ENCODE results near the gene GRIP2. TPM values are rescaled to one million over a fixed set of nuclear protein-coding genes. Genes with fewer than 3 reads are reported as not detected.

GRIP2 gene
- total RNA-seq, 1 experiment from 2014 or later, result 4.0 TPM

GRCh38 chr3:14471016-14471415, 69.1 kb downstream of the GRIP2 start:
- Histone ChIP-seq H3K4me1 (replicated peaks) (peaks cover 41% of the 10 kb centered on the region), H3K27ac (peak overlapping the region; percentile 91), H3K27me3 (replicated peaks) (no peaks in the 10 kb centered on the region), H3K36me3 (peaks cover 86% of the 10 kb centered on the region), H3K4me3 (no peak overlapping the region), H3K9me3 (replicated peaks) (no peaks in the 10 kb centered on the region)
- no peak for DNase-seq (ENCODE audit: low read depth in 1 of 2, low spot score in 2 of 2)

DNA sequence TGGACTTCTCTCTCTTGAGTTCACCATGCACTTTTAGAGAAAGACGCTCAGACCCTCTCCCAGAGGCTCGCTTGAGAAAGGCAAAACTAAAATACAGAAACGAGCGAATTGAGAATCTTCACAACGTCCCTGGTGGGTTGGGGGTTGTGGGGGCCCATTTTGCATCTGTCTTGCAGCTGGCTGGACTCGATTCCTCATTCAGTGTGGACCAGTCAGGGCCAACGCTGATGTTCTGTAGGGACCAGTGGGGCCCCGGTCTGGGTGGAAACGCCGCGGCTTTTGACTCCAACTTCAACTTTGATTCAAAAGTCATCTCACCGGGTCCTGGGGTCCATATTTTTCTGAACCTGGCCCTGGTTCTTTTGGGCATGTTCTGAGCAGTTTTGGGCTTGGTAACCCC, 69.7 kb downstream of the GRIP2 start:
- no peak for DNase-seq (ENCODE audit: low read depth in 1 of 2, low spot score in 2 of 2)
- Histone ChIP-seq H3K36me3 (peaks cover 84% of the 10 kb centered on the region), H3K4me3 (no peak overlapping the region), H3K27ac (no peak overlapping the region), H3K27me3 (replicated peaks) (no peaks in the 10 kb centered on the region), H3K9me3 (replicated peaks) (no peaks in the 10 kb centered on the region), H3K4me1 (replicated peaks) (peaks cover 41% of the 10 kb centered on the region)

- H3K9me3 ChIP-seq (replicated peaks), result no peaks in the 10 kb centered on the region
- H3K4me1 ChIP-seq (replicated peaks), result peaks cover 34% of the 10 kb centered on the region
- DNase-seq (ENCODE audit: low read depth in 1 of 2, low spot score in 2 of 2), result no peak
- H3K27ac ChIP-seq, result no peak overlapping the region
- H3K27me3 ChIP-seq (replicated peaks), result no peaks in the 10 kb centered on the region
- no peak overlapping the region for H3K4me3 ChIP-seq
- H3K36me3 ChIP-seq, result peaks cover 84% of the 10 kb centered on the region
Observed at GRCh38 chr3:14468621-14468981, 71.5 kb downstream of the GRIP2 start.

DNA sequence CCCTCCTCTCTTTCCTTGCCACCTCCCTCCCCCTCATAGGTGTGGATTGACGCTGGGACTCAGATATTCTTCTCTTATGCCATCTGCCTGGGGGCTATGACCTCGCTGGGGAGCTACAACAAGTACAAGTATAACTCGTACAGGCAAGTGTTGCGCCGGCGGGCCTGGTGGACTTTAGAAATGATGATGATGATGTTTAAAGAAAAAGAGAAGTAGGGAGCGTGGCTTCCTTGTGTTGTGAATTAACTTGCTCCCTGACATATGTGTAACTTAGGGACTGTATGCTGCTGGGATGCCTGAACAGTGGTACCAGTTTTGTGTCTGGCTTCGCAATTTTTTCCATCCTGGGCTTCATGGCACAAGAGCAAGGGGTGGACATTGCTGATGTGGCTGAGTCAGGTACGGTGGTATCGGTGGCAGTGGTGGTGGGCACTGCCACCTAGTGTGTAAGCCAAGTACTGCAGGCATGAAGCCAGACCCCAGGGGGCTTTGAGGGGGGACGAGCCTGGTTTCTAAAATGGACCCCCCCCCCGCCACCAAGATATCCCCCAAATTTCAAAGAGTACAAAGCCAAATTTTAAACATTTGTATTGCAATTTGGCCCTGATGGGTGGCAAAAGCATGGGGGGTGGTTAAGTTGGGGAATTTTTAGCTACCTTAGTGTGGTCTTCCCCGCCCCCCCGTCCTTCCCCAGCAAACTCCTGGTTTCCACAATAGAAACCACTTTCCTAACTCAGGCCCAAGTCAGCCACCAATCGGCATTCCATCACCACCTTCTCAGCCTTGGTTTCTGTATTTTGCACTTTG, 72.1 kb downstream of the GRIP2 start:
- peak in 1 of 2 experiments; percentile 31 for DNase-seq (ENCODE audit: low read depth in 1 of 2, low spot score in 2 of 2)
- H3K27ac ChIP-seq, result no peak overlapping the region
- H3K36me3 ChIP-seq, result peaks cover 85% of the 10 kb centered on the region
- H3K4me1 ChIP-seq (replicated peaks), result peaks cover 28% of the 10 kb centered on the region
- H3K9me3 ChIP-seq (replicated peaks), result no peaks in the 10 kb centered on the region
- no peaks in the 10 kb centered on the region for H3K27me3 ChIP-seq (replicated peaks)
- H3K4me3 ChIP-seq, result no peak overlapping the region

DNA sequence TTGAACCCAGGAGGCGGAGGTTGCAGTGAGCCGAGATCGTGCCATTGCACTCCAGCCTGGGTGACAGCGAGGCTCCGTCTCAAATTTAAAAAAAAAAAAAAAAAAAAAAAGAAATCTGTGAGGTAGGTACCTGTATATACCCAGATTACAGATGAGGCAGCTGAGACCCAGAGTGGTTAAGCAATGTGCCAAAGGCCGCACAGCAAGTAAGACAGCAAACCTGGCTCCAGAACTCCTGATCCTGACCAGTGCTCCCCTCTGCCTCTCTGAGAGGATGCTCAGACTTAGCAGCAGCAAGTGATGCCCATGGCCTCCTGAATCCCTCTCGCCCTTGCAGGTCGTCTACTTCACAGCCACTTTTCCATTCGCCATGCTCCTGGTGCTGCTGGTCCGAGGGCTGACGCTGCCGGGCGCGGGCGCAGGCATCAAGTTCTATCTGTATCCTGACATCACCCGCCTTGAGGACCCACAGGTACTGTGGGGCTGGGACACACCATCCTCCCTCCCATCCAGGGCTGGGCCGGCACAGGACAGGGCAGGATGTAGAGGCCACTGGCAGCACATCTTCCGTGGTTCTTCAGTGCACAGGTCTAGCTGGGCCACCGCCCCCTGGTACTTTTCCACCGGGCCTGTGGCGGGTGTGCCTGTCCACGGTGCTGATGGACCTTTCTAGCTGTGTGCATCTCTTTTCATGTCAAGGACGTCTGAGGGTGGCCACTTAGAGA, 73.8 kb downstream of the GRIP2 start:
- Histone ChIP-seq H3K9me3 (replicated peaks) (no peaks in the 10 kb centered on the region), H3K27me3 (replicated peaks) (no peaks in the 10 kb centered on the region), H3K36me3 (peaks cover 92% of the 10 kb centered on the region), H3K27ac (no peak overlapping the region), H3K4me3 (no peak overlapping the region), H3K4me1 (replicated peaks) (peaks cover 18% of the 10 kb centered on the region)
- no peak for DNase-seq (ENCODE audit: low read depth in 1 of 2, low spot score in 2 of 2)

- DNase-seq (ENCODE audit: low read depth in 1 of 2, low spot score in 2 of 2), result no peak
- peaks cover 97% of the 10 kb centered on the region for H3K36me3 ChIP-seq
- H3K27ac ChIP-seq, result no peak overlapping the region
- H3K4me3 ChIP-seq, result no peak overlapping the region
- no peaks in the 10 kb centered on the region for H3K27me3 ChIP-seq (replicated peaks)
- H3K9me3 ChIP-seq (replicated peaks), result no peaks in the 10 kb centered on the region
- H3K4me1 ChIP-seq (replicated peaks), result peaks cover 18% of the 10 kb centered on the region
Observed at GRCh38 chr3:14465425-14465824, 74.7 kb downstream of the GRIP2 start.

- H3K9me3 ChIP-seq (replicated peaks), result no peaks in the 10 kb centered on the region
- peaks cover 97% of the 10 kb centered on the region for H3K36me3 ChIP-seq
- no peak for DNase-seq (ENCODE audit: low read depth in 1 of 2, low spot score in 2 of 2)
- no peak overlapping the region for H3K4me3 ChIP-seq
- H3K27me3 ChIP-seq (replicated peaks), result no peaks in the 10 kb centered on the region
- no peak overlapping the region for H3K27ac ChIP-seq
- H3K4me1 ChIP-seq (replicated peaks), result peaks cover 23% of the 10 kb centered on the region
Observed at GRCh38 chr3:14464521-14464920, 75.6 kb downstream of the GRIP2 start.

DNA sequence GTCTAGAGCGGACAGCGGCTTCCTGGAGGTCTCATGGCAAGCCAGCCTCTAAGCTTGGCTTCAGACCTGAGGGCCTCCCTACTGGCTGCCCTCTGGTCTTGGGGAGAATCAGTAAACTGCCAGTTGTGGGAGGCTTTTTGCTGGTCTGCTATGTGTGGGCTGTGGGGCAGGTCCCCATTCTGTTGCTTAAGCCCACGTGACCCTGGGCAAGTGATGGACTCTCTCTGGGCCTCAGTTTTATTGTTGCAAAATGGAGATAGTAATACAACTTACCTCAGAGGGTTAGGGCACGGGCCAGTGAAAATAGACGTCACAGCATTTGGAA, 76.0 kb downstream of the GRIP2 start:
- Histone ChIP-seq H3K4me1 (replicated peaks) (peaks cover 27% of the 10 kb centered on the region), H3K36me3 (peaks cover 94% of the 10 kb centered on the region), H3K9me3 (replicated peaks) (no peaks in the 10 kb centered on the region), H3K4me3 (no peak overlapping the region), H3K27me3 (replicated peaks) (no peaks in the 10 kb centered on the region), H3K27ac (no peak overlapping the region)
- no peak for DNase-seq (ENCODE audit: low read depth in 1 of 2, low spot score in 2 of 2)

- H3K4me3 ChIP-seq, result no peak overlapping the region
- no peak for DNase-seq (ENCODE audit: low read depth in 1 of 2, low spot score in 2 of 2)
- H3K27me3 ChIP-seq (replicated peaks), result no peaks in the 10 kb centered on the region
- H3K9me3 ChIP-seq (replicated peaks), result no peaks in the 10 kb centered on the region
- peaks cover 92% of the 10 kb centered on the region for H3K36me3 ChIP-seq
- H3K27ac ChIP-seq, result no peak overlapping the region
- H3K4me1 ChIP-seq (replicated peaks), result peaks cover 31% of the 10 kb centered on the region
Observed at GRCh38 chr3:14463330-14464140, 76.6 kb downstream of the GRIP2 start.

GRCh38 chr3:14462738-14463137, 77.4 kb downstream of the GRIP2 start:
- H3K4me1 ChIP-seq (replicated peaks), result peaks cover 31% of the 10 kb centered on the region
- no peaks in the 10 kb centered on the region for H3K9me3 ChIP-seq (replicated peaks)
- no peak overlapping the region for H3K27ac ChIP-seq
- H3K36me3 ChIP-seq, result peaks cover 86% of the 10 kb centered on the region
- no peak for DNase-seq (ENCODE audit: low read depth in 1 of 2, low spot score in 2 of 2)
- H3K4me3 ChIP-seq, result no peak overlapping the region
- H3K27me3 ChIP-seq (replicated peaks), result no peaks in the 10 kb centered on the region

DNA sequence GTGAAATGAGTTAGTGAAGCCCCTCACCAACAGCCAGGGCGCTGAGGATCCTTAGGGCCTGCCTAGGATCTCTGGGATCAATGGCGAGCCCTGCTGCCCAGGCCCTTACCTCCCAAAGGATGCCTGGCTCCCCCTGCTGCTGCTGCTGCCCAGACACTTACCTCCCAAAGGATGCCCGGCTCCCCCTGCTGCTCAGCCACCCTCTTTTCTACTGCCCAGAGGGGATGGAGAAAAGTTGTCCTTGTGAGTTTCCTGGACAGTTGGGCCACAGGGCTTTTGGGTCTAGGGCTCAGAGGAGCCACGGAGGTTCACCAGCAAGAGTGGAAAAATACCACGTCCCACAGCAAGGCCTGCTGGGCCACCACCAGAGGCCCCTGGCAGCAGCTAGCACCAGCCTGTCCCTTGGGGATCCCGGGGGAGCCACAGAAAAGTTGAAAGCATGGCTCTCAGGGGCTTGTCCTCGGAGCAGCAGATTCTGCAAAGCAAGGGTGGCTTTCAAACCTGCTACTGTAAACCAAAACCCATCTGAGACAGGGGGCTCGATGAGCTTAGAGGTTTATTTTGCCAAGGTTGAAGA, 78.3 kb downstream of the GRIP2 start:
- Histone ChIP-seq H3K27me3 (replicated peaks) (no peaks in the 10 kb centered on the region), H3K4me1 (replicated peaks) (peaks cover 31% of the 10 kb centered on the region), H3K27ac (no peak overlapping the region), H3K9me3 (replicated peaks) (no peaks in the 10 kb centered on the region), H3K36me3 (peaks cover 80% of the 10 kb centered on the region), H3K4me3 (no peak overlapping the region)
- DNase-seq (ENCODE audit: low read depth in 1 of 2, low spot score in 2 of 2), result peak; percentile 55 to 74

GRCh38 chr3:14461006-14461747, 79.0 kb downstream of the GRIP2 start:
- Histone ChIP-seq H3K27me3 (replicated peaks) (no peaks in the 10 kb centered on the region), H3K9me3 (replicated peaks) (no peaks in the 10 kb centered on the region), H3K27ac (no peak overlapping the region), H3K4me1 (replicated peaks) (peaks cover 31% of the 10 kb centered on the region), H3K4me3 (no peak overlapping the region), H3K36me3 (peaks cover 81% of the 10 kb centered on the region)
- no peak for DNase-seq (ENCODE audit: low read depth in 1 of 2, low spot score in 2 of 2)

DNA sequence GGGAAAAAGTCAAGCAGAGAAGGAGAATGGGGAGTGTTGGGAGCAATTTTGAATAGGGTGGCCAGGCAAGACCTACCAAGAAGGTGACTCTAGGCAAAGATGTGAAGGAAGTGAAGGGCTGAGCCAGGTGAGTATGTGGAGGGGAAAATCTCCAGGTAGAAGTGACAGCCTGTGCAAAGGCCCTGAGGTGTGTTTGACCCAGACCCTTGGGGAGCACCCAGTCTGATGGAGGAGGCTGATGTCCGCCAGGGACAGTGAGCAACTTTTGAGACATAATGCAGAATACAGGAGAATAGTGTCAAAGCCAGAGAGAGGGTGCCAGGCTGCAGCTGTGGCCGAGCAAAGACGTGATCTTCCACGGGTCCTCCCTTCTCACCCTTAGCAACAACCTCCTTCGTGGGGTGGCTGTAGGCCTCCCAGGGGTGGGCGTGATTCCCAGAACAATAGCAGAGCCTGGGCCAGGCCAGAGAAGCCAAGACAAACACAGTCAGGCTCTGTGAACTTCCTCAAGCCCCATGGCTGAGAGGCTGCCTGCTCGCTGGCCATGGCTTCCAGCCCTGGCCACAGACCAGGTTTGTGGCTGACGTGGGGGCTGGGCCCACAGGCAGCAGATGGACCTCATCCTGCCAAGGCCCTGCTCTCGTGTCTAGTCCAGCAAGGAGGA, 79.7 kb downstream of the GRIP2 start:
- no peak overlapping the region for H3K27ac ChIP-seq
- H3K27me3 ChIP-seq (replicated peaks), result no peaks in the 10 kb centered on the region
- H3K36me3 ChIP-seq, result peaks cover 82% of the 10 kb centered on the region
- no peak overlapping the region for H3K4me3 ChIP-seq
- peak; percentile 77 to 79 for DNase-seq (ENCODE audit: low read depth in 1 of 2, low spot score in 2 of 2)
- H3K9me3 ChIP-seq (replicated peaks), result no peaks in the 10 kb centered on the region
- peaks cover 35% of the 10 kb centered on the region for H3K4me1 ChIP-seq (replicated peaks)
